ENCODE results near the gene UGT3A1. TPM values are rescaled to one million over a fixed set of nuclear protein-coding genes. Genes with fewer than 3 reads are reported as not detected.

Gene UGT3A1
- total RNA-seq, 1 experiment from 2014 or later, result not detected

GRCh38 chr5:35921930-35922329 lies 69.3 kb downstream of the UGT3A1 start (continued):
- TF ChIP-seq, protein P1, sequence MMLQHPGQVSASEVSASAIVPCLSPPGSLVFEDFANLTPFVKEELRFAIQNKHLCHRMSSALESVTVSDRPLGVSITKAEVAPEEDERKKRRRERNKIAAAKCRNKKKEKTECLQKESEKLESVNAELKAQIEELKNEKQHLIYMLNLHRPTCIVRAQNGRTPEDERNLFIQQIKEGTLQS (IDR thresholded peaks at IDR 0.05), result no peak

DNA sequence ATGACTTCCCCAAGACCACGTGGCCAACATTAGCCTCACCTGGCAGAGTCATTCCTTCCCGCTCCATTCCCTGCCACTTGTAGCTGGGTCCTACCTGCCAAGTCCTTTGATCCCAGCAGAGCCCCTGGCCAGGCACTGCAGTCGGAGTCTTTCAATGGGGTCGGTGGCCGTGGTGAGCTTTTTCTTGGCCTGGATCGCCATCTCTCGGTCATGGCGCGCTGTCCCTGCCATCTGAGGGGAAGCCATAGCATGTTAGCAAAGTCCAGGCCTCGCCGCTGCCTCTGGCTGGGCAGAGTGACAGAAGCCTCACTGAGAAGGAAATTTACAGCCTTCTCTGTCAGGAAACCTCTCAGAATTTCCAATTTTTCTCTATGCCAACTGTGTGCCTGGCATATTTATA lies 70.3 kb downstream of the UGT3A1 start:
- Histone ChIP-seq H2AFZ (ENCODE audit: low read depth, low read length, poor library complexity, severe bottlenecking) (no peak overlapping the region), H3K4me3 (replicated peaks in 1 of 2; ENCODE audit: low read depth in 1 of 2, low read length in 2 of 2) (no peak overlapping the region), H4K20me1 (ENCODE audit: insufficient read depth) (no peaks in the 10 kb centered on the region), H3K4me1 (ENCODE audit: control insufficient read depth in 1 of 2, insufficient read depth in 2 of 2, low read length in 2 of 2) (no peaks in the 10 kb centered on the region), H3K27me3 (ENCODE audit: insufficient read depth, low read length) (peaks cover 22% of the 10 kb centered on the region), H3K9me3 (ENCODE audit: control insufficient read depth in 1 of 2, insufficient read depth in 1 of 2, low read depth in 1 of 2, low read length in 2 of 2) (no peaks in the 10 kb centered on the region), H3K79me2 (ENCODE audit: insufficient read depth, low read length) (no peaks in the 10 kb centered on the region), H3K4me2 (ENCODE audit: low read length) (no peak overlapping the region), H3K27ac (ENCODE audit: low read depth, low read length) (no peak overlapping the region), H3K9me2 (ENCODE audit: insufficient read depth) (no peaks in the 10 kb centered on the region), H3K36me3 (ENCODE audit: control insufficient read depth in 1 of 2, insufficient read depth in 2 of 2, low read length in 2 of 2) (no peaks in the 10 kb centered on the region), H3K9ac (ENCODE audit: low read length) (no peak overlapping the region)
- POLR2A ChIA-PET, result no interaction called here
- CTCF ChIA-PET, result no interaction called here
- intact Hi-C loops (cut with micrococcal nuclease), result no loop called here
- ATAC-seq (no peak), DNase-seq (ENCODE audit: low read depth, low spot score) (no peak)
- RAD21 ChIA-PET (ENCODE audit: low non-redundant PET in 1 of 2, low total read pairs in 2 of 2, uncharacterized antibody in 2 of 2, unreplicated experiment in 2 of 2), result no interaction called here
- BruUV-seq (replicated peaks), result no TSS peak
- TF ChIP-seq, protein P2, sequence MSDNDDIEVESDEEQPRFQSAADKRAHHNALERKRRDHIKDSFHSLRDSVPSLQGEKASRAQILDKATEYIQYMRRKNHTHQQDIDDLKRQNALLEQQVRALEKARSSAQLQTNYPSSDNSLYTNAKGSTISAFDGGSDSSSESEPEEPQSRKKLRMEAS (IDR thresholded peaks at IDR 0.05), result no peak
- no peak for TF ChIP-seq YY1 (IDR thresholded peaks at IDR 0.05; ENCODE audit: extremely low read depth, insufficient replicate concordance, low read depth, low read length)
- no peak for TF ChIP-seq CTCF (IDR thresholded peaks at IDR 0.05 in 2 of 3, conservative IDR thresholded peaks at IDR 0.05 in 1 of 3; ENCODE audit: borderline replicate concordance in 1 of 3, insufficient read depth in 1 of 3, low read depth in 2 of 3, low read length in 2 of 3)
- TF ChIP-seq, protein P3, sequence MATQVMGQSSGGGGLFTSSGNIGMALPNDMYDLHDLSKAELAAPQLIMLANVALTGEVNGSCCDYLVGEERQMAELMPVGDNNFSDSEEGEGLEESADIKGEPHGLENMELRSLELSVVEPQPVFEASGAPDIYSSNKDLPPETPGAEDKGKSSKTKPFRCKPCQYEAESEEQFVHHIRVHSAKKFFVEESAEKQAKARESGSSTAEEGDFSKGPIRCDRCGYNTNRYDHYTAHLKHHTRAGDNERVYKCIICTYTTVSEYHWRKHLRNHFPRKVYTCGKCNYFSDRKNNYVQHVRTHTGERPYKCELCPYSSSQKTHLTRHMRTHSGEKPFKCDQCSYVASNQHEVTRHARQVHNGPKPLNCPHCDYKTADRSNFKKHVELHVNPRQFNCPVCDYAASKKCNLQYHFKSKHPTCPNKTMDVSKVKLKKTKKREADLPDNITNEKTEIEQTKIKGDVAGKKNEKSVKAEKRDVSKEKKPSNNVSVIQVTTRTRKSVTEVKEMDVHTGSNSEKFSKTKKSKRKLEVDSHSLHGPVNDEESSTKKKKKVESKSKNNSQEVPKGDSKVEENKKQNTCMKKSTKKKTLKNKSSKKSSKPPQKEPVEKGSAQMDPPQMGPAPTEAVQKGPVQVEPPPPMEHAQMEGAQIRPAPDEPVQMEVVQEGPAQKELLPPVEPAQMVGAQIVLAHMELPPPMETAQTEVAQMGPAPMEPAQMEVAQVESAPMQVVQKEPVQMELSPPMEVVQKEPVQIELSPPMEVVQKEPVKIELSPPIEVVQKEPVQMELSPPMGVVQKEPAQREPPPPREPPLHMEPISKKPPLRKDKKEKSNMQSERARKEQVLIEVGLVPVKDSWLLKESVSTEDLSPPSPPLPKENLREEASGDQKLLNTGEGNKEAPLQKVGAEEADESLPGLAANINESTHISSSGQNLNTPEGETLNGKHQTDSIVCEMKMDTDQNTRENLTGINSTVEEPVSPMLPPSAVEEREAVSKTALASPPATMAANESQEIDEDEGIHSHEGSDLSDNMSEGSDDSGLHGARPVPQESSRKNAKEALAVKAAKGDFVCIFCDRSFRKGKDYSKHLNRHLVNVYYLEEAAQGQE (IDR thresholded peaks at IDR 0.05; ENCODE audit: low read depth), result no peak
- TF ChIP-seq EZH2 (IDR thresholded peaks at IDR 0.05), result no peak
- TF ChIP-seq ZNF274 (IDR thresholded peaks at IDR 0.05; ENCODE audit: low read depth, low read length), result no peak
- no peak for TF ChIP-seq POLR2A (IDR thresholded peaks at IDR 0.05; ENCODE audit: borderline replicate concordance, extremely low read depth, insufficient read depth, insufficient read length)
- no peak for TF ChIP-seq FOSL1 (IDR thresholded peaks at IDR 0.05; ENCODE audit: low read depth)
- no peak for TF ChIP-seq CBX3 (IDR thresholded peaks at IDR 0.05; ENCODE audit: low read depth)
- TF ChIP-seq, protein P1 (IDR thresholded peaks at IDR 0.05), result no peak
- no peak for TF ChIP-seq TCF7L2 (IDR thresholded peaks at IDR 0.05; ENCODE audit: borderline replicate concordance, extremely low read depth, insufficient read depth, insufficient read length)
- no peak for TF ChIP-seq JUND (IDR thresholded peaks at IDR 0.05)
- TF ChIP-seq ZBTB33 (IDR thresholded peaks at IDR 0.05; ENCODE audit: extremely low read depth, insufficient replicate concordance, low read length), result no peak
- no peak for TF ChIP-seq POLR2AphosphoS5 (IDR thresholded peaks at IDR 0.05; ENCODE audit: low read depth, low read length)
- TF ChIP-seq SP1 (IDR thresholded peaks at IDR 0.05; ENCODE audit: low read depth), result no peak
- no peak for TF ChIP-seq EZH2phosphoT487 (IDR thresholded peaks at IDR 0.05; ENCODE audit: borderline replicate concordance)
- TF ChIP-seq ZFX (IDR thresholded peaks at IDR 0.05), result no peak
- no peak for TF ChIP-seq SRF (IDR thresholded peaks at IDR 0.05; ENCODE audit: low read depth)
- no peak for TF ChIP-seq CEBPB (IDR thresholded peaks at IDR 0.05; ENCODE audit: low read depth)
